ENCODE measurements around the gene DYNLT3. TPM values are rescaled to one million over a fixed set of nuclear protein-coding genes. Genes with fewer than 3 reads are reported as not detected.

The DYNLT3 gene
- total and polyA plus RNA-seq, 10 donors, result 12.3 to 29.8 (median 17.8) TPM

GRCh38 chrX:37800717-37801116 is 46.7 kb downstream of the DYNLT3 start:
- peaks cover 0 to 67% (median 4%) of the 10 kb centered on the region in 6 donors for H3K36me3 ChIP-seq
- H3K4me1 ChIP-seq, result peaks cover 0 to 56% (median 15%) of the 10 kb centered on the region in 6 donors
- intact Hi-C loops (cut with DNase I; ENCODE audit: low total_unique reads), result no loop called here
- DNase-seq, result no peak
- TF ChIP-seq CTCF (IDR thresholded peaks at IDR 0.05 in 8 of 11, conservative IDR thresholded peaks at IDR 0.05 in 3 of 11) (no peak), POLR2A (IDR thresholded peaks at IDR 0.05) (no peak), POLR2AphosphoS5 (IDR thresholded peaks at IDR 0.05) (no peak)
- no peak overlapping the region for H3K4me3 ChIP-seq
- no peaks in the 10 kb centered on the region for H3K27me3 ChIP-seq (replicated peaks in 1 of 7)
- no peaks in the 10 kb centered on the region for H3K9me3 ChIP-seq
- H3K27ac ChIP-seq, result peak overlapping the region in 3 of 8 donors; percentile 13 to 56 (median 13)

- Histone ChIP-seq H3K36me3 (peaks cover 0 to 67% (median 4%) of the 10 kb centered on the region in 6 donors), H3K9me3 (no peaks in the 10 kb centered on the region), H3K27ac (peak overlapping the region in 3 of 8 donors; percentile 9 to 56 (median 13)), H3K4me3 (no peak overlapping the region), H3K4me1 (peaks cover 0 to 64% (median 21%) of the 10 kb centered on the region in 6 donors), H3K27me3 (replicated peaks in 1 of 7) (no peaks in the 10 kb centered on the region)
- TF ChIP-seq CTCF (IDR thresholded peaks at IDR 0.05 in 8 of 11, conservative IDR thresholded peaks at IDR 0.05 in 3 of 11), result no peak
- no peak for TF ChIP-seq POLR2A (IDR thresholded peaks at IDR 0.05)
- no peak for TF ChIP-seq POLR2AphosphoS5 (IDR thresholded peaks at IDR 0.05)
- 56 to 76% (median 68%) methylated on average over 2 of the region's 2 CpGs for WGBS, 5 donors
- DNase-seq, result no peak
- intact Hi-C loops (cut with DNase I; ENCODE audit: low total_unique reads), result no loop called here
These were observed 47.4 kb downstream of the DYNLT3 start for GRCh38 chrX:37799936-37800335.

GRCh38 chrX:37796805-37797204 is 50.6 kb downstream of the DYNLT3 start:
- peak; percentile 75 for DNase-seq
- no peaks in the 10 kb centered on the region for H3K9me3 ChIP-seq
- TF ChIP-seq POLR2A (IDR thresholded peaks at IDR 0.05), result no peak
- TF ChIP-seq POLR2AphosphoS5 (IDR thresholded peaks at IDR 0.05), result peak in 1 of 3 donors; percentile 76
- no peak overlapping the region for H3K4me3 ChIP-seq
- H3K36me3 ChIP-seq, result peaks cover 0 to 76% (median 4%) of the 10 kb centered on the region in 6 donors
- peak overlapping the region in 6 of 8 donors; percentile 6 to 71 (median 58) for H3K27ac ChIP-seq
- no peaks in the 10 kb centered on the region for H3K27me3 ChIP-seq (replicated peaks in 1 of 7)
- intact Hi-C loops (cut with DNase I; ENCODE audit: low total_unique reads), result no loop called here
- peaks cover 0 to 86% (median 23%) of the 10 kb centered on the region in 6 donors for H3K4me1 ChIP-seq

- no peak for DNase-seq
- TF ChIP-seq POLR2AphosphoS5 (IDR thresholded peaks at IDR 0.05), result no peak
- TF ChIP-seq CTCF (IDR thresholded peaks at IDR 0.05 in 8 of 11, conservative IDR thresholded peaks at IDR 0.05 in 3 of 11), result no peak
- no peak for TF ChIP-seq POLR2A (IDR thresholded peaks at IDR 0.05)
- Histone ChIP-seq H3K27me3 (replicated peaks in 1 of 7) (no peaks in the 10 kb centered on the region), H3K27ac (peak overlapping the region in 6 of 8 donors; percentile 6 to 71 (median 58)), H3K36me3 (peaks cover 0 to 76% (median 4%) of the 10 kb centered on the region in 6 donors), H3K4me3 (no peak overlapping the region), H3K9me3 (no peaks in the 10 kb centered on the region), H3K4me1 (peaks cover 0 to 87% (median 22%) of the 10 kb centered on the region in 6 donors)
- intact Hi-C loops (cut with DNase I; ENCODE audit: low total_unique reads), result no loop called here
These were observed 51.1 kb downstream of the DYNLT3 start for GRCh38 chrX:37796310-37796709.

Small RNA genes within 50 kb of the gene (small RNA-seq; reads per million reads assigned to genes)
- 0 reads per million in 4 donors for gene RNU6-49P

Other genes with a start within 250 kb of the DYNLT3 start
- 1 to 10 TPM in 5 of 7 donors, under 1 TPM in 2; 0.58 to 6.5 (median 2.0) TPM for gene XK, start 161.8 kb downstream of the DYNLT3 start, total RNA-seq
- gene XK, start 161.8 kb downstream of the DYNLT3 start, polyA plus RNA-seq, result under 1 TPM; 0.09 to 0.35 (median 0.09) TPM
- 100 to 1,000 TPM; 129 to 231 (median 200) TPM for gene CYBB, start 67.5 kb downstream of the DYNLT3 start, total RNA-seq
- 10 to 100 TPM; 30.5 to 38.7 (median 35.5) TPM for gene CYBB, start 67.5 kb downstream of the DYNLT3 start, polyA plus RNA-seq
- under 1 TPM in 1 of 7 donors, not detected in 6; 0.15 TPM for gene SYTL5, start 159.0 kb upstream of the DYNLT3 start, total RNA-seq
- not detected for gene SYTL5, start 159.0 kb upstream of the DYNLT3 start, polyA plus RNA-seq